Neural progenitor cell (in vitro differentiated cells): Measurements from ENCODE around the gene FBXL22. TPM values are rescaled to one million over a fixed set of nuclear protein-coding genes. Genes with fewer than 3 reads are reported as not detected.

ENCODE experiments used
- DNase-seq: peaks from one replicate; pipeline ENCODE4 v3.0.0-alpha.2; 2016; ENCODE audit warnings: low spot score
- H2AFZ ChIP-seq: fragments of 200-600 bp; sonication (generic); replicated peaks from 2 replicates; pipeline ENCODE4 v1.6.1; 2016; ENCODE audit warnings: antibody characterized with exemption
- H3F3A ChIP-seq: fragments of 200-600 bp; sonication (generic); 2 replicates; pipeline ENCODE4 v1.6.1; 2016; ENCODE audit warnings: antibody characterized with exemption, low read depth
- H3K27ac ChIP-seq: fragments of 200-600 bp; sonication (generic); 2 replicates; pipeline ENCODE4 v1.5.1; 2016; ENCODE audit warnings: mild to moderate bottlenecking
- H3K27me3 ChIP-seq: fragments of 200-600 bp; sonication (generic); 2 replicates; pipeline ENCODE4 v1.6.1; 2016; ENCODE audit warnings: mild to moderate bottlenecking, moderate library complexity
- H3K36me3 ChIP-seq: fragments of 200-600 bp; sonication (generic); 2 replicates; pipeline ENCODE4 v1.5.1; 2016
- H3K4me1 ChIP-seq: fragments of 200-600 bp; sonication (generic); 2 replicates; pipeline ENCODE4 v1.6.1; 2016; ENCODE audit warnings: mixed run types
- H3K4me2 ChIP-seq: fragments of 200-600 bp; sonication (generic); 2 replicates; pipeline ENCODE4 v1.6.1; 2016
- H3K4me3 ChIP-seq: fragments of 200-600 bp; sonication (generic); 2 replicates; pipeline ENCODE4 v1.5.1; 2016
- H3K79me2 ChIP-seq: fragments of 200-600 bp; sonication (generic); 2 replicates; pipeline ENCODE4 v1.6.1; 2016; ENCODE audit warnings: low read depth
- H3K9ac ChIP-seq: fragments of 200-600 bp; sonication (generic); 2 replicates; pipeline ENCODE4 v1.6.1; 2016
- H3K9me3 ChIP-seq: fragments of 200-600 bp; sonication (generic); 2 replicates; pipeline ENCODE4 v1.5.1; 2016; ENCODE audit warnings: low read depth
- H4K20me1 ChIP-seq: fragments of 200-600 bp; sonication (generic); 2 replicates; pipeline ENCODE4 v1.6.1; 2016; ENCODE audit warnings: low read depth
- H3K27ac Mint-ChIP-seq: 3 replicates; pipeline ENCODE4 v1.8.0; 2021; ENCODE audit warnings: mixed read lengths
- H3K27me3 Mint-ChIP-seq: 2 replicates; pipeline ENCODE4 v1.8.0; 2022; ENCODE audit warnings: low read depth, mild to moderate bottlenecking, inconsistent platforms, moderate library complexity, mixed read lengths; ENCODE audit not compliant: insufficient read depth
- H3K36me3 Mint-ChIP-seq: 3 replicates; pipeline ENCODE4 v1.8.0; 2021; ENCODE audit warnings: mixed read lengths
- H3K4me1 Mint-ChIP-seq: 3 replicates; pipeline ENCODE4 v1.8.0; 2021; ENCODE audit warnings: mixed read lengths
- H3K4me3 Mint-ChIP-seq: 3 replicates; pipeline ENCODE4 v1.8.0; 2021; ENCODE audit warnings: mild to moderate bottlenecking, moderate library complexity, mixed read lengths
- H3K9me3 Mint-ChIP-seq: 3 replicates; pipeline ENCODE4 v1.8.0; 2020; ENCODE audit warnings: mixed read lengths
- EZH2 ChIP-seq: fragments of 200-600 bp; sonication (generic); IDR thresholded peaks from 2 replicates; pipeline ENCODE4 v1.6.1; 2017; ENCODE audit warnings: antibody characterized with exemption, mild to moderate bottlenecking, moderate library complexity
- EZH2phosphoT487 ChIP-seq: fragments of 200-600 bp; sonication (generic); IDR thresholded peaks from 2 replicates; pipeline ENCODE4 v1.6.1; 2017; ENCODE audit warnings: antibody characterized with exemption
- total RNA-seq: library from RNA; depleted of rRNA; stranded (reverse); fragments of >200 nt; gene quantifications from 2 replicates; pipeline ENCODE4 v1.2.3, GENCODE V29; 2015; ENCODE audit warnings: low replicate concordance
- TF ChIP-seq, protein P1 (sequence below): fragments of 200-600 bp; sonication (generic); IDR thresholded peaks from 2 replicates; pipeline ENCODE4 v1.5.1; 2017; ENCODE audit warnings: antibody characterized with exemption, mild to moderate bottlenecking

FBXL22 gene
- total RNA-seq, 1 donor from 2014 or later = 0.71 TPM

DNA sequence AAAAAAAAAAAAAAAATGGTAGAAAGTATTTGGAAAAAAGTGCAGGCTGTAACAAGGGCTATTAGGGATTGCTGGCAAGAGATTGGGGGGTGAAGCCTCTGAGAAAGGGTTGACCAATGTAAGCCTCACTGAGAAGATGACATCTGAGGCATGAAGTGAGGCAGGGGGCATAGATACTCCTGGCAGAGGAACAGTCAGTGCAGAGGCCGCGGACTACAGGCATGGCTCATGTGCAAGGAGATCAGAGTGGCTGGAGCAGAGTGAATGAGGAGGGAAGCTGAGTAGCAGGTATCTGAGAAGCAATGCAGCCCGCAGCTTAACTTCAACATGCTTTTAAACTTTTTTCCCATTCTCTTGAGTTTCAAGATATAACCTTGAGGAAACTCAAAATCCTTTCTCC is 5.4 kb downstream of the FBXL22 start:
- Mint-ChIP-seq H3K36me3 (no peaks in the 10 kb centered on the region), H3K9me3 (no peaks in the 10 kb centered on the region), H3K27ac (no peak overlapping the region), H3K4me1 (peaks cover 28% of the 10 kb centered on the region), H3K4me3 (peak overlapping the region; percentile 63), H3K27me3 (peaks cover 15% of the 10 kb centered on the region)
- no peaks in the 10 kb centered on the region for H3K9me3 ChIP-seq
- H3K27me3 ChIP-seq = peaks cover 27% of the 10 kb centered on the region
- H3K9ac ChIP-seq = no peak overlapping the region
- H3K4me1 ChIP-seq = peaks cover 29% of the 10 kb centered on the region
- H3F3A ChIP-seq = peaks cover 36% of the 10 kb centered on the region
- no peaks in the 10 kb centered on the region for H4K20me1 ChIP-seq
- no peak overlapping the region for H2AFZ ChIP-seq
- no peak overlapping the region for H3K4me3 ChIP-seq
- no peaks in the 10 kb centered on the region for H3K36me3 ChIP-seq
- H3K79me2 ChIP-seq = no peaks in the 10 kb centered on the region
- DNase-seq = no peak
- no peak overlapping the region for H3K4me2 ChIP-seq
- no peak overlapping the region for H3K27ac ChIP-seq
- TF ChIP-seq, protein P1, sequence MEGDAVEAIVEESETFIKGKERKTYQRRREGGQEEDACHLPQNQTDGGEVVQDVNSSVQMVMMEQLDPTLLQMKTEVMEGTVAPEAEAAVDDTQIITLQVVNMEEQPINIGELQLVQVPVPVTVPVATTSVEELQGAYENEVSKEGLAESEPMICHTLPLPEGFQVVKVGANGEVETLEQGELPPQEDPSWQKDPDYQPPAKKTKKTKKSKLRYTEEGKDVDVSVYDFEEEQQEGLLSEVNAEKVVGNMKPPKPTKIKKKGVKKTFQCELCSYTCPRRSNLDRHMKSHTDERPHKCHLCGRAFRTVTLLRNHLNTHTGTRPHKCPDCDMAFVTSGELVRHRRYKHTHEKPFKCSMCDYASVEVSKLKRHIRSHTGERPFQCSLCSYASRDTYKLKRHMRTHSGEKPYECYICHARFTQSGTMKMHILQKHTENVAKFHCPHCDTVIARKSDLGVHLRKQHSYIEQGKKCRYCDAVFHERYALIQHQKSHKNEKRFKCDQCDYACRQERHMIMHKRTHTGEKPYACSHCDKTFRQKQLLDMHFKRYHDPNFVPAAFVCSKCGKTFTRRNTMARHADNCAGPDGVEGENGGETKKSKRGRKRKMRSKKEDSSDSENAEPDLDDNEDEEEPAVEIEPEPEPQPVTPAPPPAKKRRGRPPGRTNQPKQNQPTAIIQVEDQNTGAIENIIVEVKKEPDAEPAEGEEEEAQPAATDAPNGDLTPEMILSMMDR = no peak
- TF ChIP-seq EZH2 (no peak), EZH2phosphoT487 (no peak)

DNA sequence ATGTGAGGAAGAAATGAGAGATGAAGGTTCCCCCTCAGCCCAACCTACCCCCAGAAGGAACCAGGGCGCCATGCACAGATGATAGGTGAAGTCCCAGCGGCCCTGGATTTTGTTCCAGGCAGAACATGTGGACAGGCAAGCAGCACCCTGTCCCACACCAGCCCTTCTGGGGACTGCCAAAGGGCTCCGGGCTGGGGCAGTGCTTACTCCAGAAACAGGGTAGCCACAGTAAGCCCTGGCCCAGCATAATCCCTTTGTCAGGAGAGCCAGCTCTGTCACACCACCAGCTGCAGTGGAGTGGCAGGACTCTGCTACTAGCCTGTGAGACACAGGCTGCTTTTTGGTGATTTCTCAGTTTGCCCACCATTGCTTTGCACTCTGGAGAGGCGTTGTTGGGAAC is 6.3 kb downstream of the FBXL22 start:
- DNase-seq = peak; percentile 60
- no peak for TF ChIP-seq EZH2phosphoT487
- no peak for TF ChIP-seq EZH2
- TF ChIP-seq, protein P1 = no peak
- no peak overlapping the region for H3K9ac ChIP-seq
- peak overlapping the region; percentile 11 for H3K4me2 ChIP-seq
- Mint-ChIP-seq H3K9me3 (no peaks in the 10 kb centered on the region), H3K4me1 (peaks cover 27% of the 10 kb centered on the region), H3K36me3 (peaks cover 5% of the 10 kb centered on the region), H3K4me3 (peak overlapping the region; percentile 58), H3K27me3 (peaks cover 11% of the 10 kb centered on the region), H3K27ac (no peak overlapping the region)
- no peaks in the 10 kb centered on the region for H4K20me1 ChIP-seq
- H2AFZ ChIP-seq = no peak overlapping the region
- no peaks in the 10 kb centered on the region for H3K9me3 ChIP-seq
- H3K4me3 ChIP-seq = no peak overlapping the region
- peaks cover 35% of the 10 kb centered on the region for H3F3A ChIP-seq
- H3K36me3 ChIP-seq = no peaks in the 10 kb centered on the region
- H3K27ac ChIP-seq = no peak overlapping the region
- H3K4me1 ChIP-seq = peaks cover 29% of the 10 kb centered on the region
- H3K27me3 ChIP-seq = peaks cover 27% of the 10 kb centered on the region
- no peaks in the 10 kb centered on the region for H3K79me2 ChIP-seq

DNA sequence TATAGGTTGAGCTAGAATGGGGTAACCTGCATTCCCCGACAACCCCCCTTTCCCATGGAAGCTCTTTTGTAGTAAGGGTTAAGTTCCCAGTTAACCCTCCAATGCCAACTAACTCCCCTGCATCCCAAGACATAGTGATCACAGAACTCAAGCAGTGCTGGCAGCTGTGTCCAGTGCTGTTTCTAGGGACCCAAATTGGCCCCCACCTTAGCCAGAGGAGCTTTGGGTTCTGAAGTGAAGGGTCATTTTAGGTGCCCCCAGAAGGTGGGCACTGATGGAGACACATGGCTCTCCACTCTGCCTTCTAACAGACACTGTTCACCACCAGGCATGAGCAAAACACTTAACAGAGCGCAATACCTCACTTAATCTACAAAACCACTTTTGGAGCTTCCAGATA is 7.1 kb downstream of the FBXL22 start:
- Histone ChIP-seq H3K36me3 (no peaks in the 10 kb centered on the region), H3K9ac (no peak overlapping the region), H4K20me1 (no peaks in the 10 kb centered on the region), H3K4me3 (no peak overlapping the region), H3K4me2 (peak overlapping the region; percentile 11), H2AFZ (no peak overlapping the region), H3K79me2 (no peaks in the 10 kb centered on the region), H3K27ac (no peak overlapping the region), H3F3A (peaks cover 27% of the 10 kb centered on the region), H3K4me1 (peaks cover 23% of the 10 kb centered on the region), H3K27me3 (peaks cover 27% of the 10 kb centered on the region), H3K9me3 (no peaks in the 10 kb centered on the region)
- Mint-ChIP-seq H3K9me3 (no peaks in the 10 kb centered on the region), H3K36me3 (peaks cover 5% of the 10 kb centered on the region), H3K4me3 (no peak overlapping the region), H3K27me3 (peaks cover 10% of the 10 kb centered on the region), H3K4me1 (peaks cover 26% of the 10 kb centered on the region), H3K27ac (no peak overlapping the region)
- TF ChIP-seq EZH2phosphoT487 = no peak
- no peak for TF ChIP-seq EZH2
- TF ChIP-seq, protein P1 = no peak
- DNase-seq = no peak
